ENCODE results near the gene CCDC187.
"Not testable (repeated sequence)": the region's sequence is repeated elsewhere in the genome, so short reads cannot be mapped to it uniquely, and the experiment has no call there.

The CCDC187 gene

DNA sequence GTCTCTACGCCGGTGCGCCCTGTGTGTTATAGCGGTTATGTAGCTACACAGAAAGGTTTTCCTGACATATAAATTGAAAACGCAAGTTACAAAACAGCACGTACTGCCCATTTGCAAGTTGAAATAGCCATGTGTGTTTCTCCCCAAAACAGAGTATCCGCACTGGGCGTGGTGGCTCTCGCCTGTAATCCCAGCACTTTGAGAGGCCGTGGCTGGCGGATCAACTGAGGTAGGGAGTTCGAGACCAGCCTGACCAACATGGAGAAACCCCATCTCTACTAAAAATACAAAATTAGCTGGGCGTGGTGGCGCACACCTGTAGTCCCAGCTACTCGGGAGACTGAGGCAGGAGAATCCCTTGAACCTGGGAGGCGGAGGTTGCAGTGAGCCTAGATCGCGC, 37.3 kb downstream of the CCDC187 start:
- DNase-seq (ENCODE audit: low read depth), result not testable (repeated sequence)

DNA sequence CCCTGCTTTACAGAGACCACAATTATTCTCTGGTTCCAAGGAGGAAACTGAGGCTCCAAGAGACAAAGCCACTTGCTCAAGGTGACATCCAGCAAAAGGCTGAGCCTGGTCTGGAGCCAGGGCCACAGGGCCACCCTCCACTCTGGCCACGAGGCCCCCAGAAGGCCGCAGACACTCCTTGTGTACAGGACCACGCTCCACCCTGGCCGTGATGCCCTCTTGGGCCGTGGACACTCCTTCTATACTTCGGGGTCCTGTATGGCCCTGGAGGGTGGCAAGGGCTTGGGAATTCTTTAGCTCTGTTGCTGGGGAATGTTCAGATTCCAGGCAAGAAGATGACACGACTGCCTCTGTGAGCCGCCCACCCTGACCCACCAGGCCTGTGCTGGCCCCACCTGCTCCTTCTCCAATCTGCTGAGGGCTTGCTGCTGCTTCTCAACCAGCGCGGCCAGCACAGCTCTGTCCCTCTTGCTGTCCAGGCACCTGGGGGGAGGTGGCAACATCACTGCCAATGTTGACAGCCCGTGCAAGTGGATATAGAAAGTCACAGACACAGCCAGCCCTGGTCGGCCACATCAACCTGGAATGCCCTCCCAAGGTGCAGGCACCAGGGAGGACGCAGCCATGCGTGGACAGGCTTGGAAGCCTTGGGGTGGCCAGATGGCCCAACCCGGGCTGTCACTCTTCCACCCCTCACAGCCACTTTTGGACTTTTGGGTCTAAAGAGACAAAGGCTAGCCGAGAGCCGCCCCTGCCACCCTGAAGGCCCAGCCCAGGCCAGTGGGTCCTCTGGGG, 38.1 kb downstream of the CCDC187 start:
- DNase-seq (ENCODE audit: low read depth), result no peak

DNA sequence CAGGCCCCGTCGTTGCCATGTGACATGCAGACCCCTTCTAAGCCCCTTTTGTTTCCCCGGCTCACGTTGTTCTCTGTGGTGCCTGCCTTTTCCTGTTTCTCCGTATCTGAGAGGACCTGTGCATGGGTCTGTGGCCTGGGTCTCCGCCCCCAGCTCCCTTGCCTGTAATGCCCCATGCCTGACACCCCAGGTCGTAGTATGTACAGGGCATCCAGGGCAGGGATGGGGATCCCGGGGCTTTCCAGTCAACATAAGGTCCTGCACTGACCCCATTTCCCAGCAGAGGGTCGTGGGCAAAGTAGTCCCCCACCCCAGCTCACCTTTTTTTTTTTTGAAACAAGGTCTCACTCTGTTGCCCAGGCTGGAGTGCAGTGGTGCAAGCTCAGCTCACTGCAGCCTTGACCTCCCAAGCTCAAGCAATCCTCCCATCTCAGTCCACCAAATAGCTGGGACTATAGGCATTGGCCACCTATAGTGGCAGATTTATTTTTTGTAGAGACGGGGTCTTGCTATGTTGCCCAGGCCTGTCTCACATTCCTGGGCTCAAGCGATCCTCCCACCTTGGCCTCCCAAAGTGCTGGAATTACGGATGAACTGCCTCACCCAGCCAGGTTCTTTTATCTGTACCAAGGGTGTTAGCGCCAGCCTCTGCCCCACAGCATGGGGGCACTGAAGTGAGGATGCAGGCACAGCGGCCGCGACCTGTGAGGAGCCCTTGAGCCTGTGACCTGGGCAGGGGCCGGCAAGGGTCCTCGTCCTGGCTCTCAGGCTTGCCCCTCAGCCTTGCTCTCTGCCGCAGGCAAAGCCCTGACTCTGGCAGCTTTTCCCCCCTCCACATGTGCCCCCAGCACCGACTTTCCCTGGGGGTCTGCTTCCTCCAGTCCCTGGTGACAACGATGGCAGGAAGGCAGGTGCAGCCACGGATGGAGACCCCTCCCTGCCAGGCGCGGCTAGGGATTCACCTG, 39.2 kb downstream of the CCDC187 start:
- DNase-seq (ENCODE audit: low read depth), result no peak

DNA sequence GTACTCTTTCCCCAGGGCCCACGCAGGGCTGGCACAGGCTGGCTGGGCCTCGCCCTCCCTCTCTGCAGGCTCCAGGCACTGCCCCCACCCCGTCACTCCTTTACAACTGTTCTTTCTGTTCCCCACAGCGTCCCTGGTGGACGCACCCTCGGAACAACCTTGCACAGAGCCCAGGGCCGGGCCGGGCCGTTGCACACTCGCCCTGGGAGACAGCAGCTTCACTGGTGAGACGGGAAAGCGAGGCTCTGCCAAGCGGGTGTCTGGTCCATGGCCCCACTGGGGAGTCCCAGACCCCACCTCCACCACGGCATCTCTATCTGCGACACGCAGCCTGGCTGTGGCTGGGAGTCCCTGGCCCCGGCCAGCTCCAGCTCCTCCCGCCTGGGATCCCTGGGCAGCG, 39.9 kb downstream of the CCDC187 start:
- DNase-seq (ENCODE audit: low read depth), result no peak

DNA sequence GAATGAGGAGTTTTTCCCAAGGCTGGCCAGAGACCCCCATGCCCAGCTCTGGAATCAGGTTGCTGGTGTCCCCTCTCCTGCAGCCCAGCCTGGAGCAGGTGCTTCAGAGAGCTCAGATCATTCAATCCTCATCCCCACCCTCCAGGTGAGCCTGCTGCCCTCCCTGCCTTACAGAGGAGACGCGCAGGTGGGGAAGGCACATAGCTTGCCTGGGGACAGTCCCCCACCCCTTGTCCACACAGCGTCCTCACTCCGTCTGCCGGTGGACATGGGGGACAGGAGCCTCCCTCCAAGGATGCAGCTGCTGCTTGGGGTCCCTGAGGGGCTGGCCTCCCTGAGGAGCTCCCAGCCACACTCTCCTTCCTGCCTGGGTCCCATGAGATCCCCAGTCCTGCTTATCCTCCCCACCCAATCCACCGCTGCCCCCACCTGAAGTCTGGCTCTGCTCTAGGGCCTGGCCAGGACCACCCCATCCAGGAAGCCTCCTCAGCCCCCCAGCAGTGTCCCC, 41.2 kb downstream of the CCDC187 start:
- no peak for DNase-seq (ENCODE audit: low read depth)

DNA sequence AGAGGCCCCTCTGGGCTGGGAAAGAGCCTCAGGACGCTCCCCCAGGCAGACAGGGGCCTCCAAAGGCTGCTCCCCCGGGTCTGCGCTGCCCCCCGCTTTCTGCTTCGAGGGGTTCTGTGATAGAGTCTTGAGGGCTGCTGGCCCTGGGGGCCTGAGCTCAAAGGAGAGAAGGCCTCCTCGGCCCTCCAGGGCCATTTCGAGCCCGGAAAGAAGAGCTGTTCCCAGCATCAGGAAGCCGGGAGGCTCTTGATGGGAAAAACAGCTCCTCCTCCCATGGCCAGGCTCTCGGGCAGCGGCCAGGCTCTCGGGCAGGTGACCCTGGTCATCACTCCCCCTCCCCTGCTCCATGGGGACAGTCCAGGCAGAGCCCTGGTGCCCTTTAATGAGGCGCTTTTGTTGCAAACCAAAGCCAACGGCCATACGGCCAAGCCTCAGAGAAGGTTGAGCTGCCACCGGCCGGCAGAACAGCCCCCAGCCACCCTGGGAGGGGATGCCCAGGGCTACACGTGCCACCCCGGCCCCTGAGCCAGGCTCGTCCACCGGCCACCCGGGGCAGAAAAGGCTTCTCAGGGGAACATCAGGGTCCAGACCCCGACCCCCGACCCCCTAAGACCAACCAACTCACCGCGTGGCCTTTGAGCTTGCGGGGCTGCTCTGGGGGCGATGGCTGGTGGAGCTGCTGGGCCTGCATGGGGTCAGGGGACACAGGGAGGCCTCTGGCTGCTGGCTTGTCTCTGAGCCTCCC, 42.0 kb downstream of the CCDC187 start:
- no peak for DNase-seq (ENCODE audit: low read depth)

DNA sequence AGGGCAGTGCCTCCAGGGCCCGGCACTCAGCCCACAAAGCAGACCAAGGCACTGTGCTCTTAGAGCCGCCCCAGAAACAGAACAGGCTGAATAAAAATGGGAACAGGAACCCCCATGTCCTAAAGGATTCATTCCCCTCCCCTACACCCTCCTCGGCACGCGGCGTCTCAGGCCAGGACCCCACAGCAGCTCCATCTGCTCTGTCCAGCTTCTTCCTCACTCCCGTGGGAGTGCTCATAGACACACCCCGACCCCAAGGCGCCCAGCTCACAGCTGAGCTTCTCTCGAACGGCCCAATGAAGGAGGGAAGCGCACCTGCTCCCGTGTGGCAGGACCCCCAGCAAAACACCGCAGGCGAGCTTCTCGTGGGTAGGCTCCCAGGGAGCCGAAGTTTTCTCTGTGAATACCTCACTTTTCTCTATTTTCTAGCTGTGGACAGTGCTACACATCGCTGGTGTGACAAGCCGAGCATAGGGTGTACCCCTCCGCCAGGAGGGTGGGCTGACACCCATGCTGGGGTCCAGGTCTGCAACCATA, 42.9 kb downstream of the CCDC187 start:
- DNase-seq (ENCODE audit: low read depth), result no peak

DNA sequence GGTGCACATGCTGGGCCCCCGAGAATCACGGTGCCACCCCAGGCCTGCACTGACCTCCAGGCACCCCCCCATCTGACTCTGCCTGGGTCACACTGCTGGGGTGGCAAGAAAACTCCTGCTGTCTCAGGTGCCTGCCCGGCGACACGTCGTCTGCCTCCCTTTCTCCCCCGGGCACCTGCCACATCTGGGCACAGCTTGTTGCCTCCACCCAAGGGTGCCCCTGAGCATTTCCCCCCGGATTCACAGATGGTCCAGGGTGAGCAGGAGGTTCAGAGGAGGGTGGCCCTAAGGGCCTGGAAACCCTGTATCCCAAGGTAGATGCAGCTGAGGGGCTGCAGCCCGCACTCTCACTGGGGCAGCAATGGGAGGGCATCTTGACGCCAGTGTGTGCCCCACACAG, 43.4 kb downstream of the CCDC187 start:
- no peak for DNase-seq (ENCODE audit: low read depth)

DNA sequence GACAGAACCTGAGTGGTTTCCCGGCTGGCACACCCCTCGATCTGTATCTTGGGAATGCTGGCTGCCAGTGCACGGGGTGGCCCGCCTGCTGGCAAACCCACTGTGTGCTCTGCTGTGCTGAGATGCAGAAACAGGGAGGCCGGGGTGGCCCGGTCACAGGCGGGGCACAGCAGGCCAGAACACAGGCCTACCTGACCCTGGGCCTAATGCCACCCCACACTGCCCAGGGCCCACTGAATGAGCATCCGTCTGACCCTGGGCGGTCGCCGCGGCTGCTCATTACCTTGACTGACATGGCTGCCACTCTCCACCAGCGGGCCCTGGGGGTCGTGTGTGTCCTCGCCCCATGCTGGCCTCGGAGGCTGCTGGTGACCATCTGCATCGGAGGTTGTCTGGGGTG, 44.1 kb downstream of the CCDC187 start:
- no peak for DNase-seq (ENCODE audit: low read depth)

DNA sequence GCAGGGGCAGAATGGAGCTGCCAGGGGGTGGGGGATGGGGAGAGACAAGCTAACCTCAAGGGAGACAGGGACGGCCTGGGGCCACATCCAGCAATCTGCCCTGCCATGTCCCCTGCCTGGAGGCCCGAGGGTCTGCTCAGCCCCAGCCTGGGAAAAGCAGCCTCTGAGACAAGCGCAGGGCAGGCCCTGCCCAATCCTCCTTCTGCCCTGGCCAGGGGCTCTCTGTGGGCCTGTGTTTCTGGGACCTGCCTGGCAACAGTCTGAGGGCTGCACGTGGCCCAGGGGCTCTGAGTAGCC, 44.4 kb downstream of the CCDC187 start:
- DNase-seq (ENCODE audit: low read depth), result no peak

DNA sequence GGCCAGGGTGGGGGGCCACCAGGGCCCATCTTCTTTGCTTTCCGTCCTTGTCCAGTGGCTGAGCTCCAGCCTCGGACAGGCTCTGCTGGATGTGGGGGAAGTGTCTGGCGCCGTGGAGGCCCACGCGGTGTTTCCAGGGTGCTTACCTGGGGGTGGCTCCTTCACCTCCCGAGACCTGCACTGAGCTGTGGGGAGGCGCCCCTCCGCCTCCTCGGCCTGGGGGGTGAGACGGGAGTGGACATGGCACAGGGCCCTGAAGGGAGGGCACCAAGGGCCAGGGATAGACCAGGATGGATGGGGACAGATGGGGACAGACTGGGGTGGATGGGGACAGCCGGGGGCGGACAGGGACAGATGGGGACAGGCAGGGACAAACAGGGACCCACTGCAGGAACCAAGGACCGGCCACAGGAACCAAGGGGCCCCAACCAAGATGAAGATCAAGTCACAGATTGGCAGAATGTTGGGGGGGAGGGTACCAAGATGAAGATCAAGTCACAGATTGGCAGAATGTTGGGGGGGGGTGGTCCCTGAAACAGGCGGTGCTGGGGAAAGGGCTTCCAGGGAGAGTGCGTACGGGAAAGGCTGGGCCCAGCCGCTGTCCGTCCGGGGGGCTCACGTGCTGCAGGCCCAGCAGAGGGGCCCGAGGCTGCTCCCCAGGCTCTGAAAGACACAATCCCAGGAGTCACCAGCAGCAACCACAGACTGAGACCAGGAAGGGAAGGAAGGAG, 44.9 kb downstream of the CCDC187 start:
- no peak for DNase-seq (ENCODE audit: low read depth)

DNA sequence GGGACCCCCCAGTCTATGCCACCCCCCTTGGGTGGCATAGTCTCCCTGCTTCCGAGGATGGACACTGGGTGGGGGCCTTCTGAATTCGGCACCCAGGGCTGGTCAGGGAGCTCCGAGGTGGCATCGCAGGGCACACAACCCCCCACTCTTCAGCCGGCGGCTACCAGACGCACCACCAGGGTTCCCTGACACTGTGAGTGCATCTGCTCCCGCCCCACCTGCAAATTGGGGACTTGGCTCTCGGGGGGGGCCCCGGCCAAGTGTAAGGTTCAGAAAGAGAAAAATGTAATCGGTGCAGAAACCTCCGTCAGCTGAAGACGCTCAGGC, 45.6 kb downstream of the CCDC187 start:
- DNase-seq (ENCODE audit: low read depth), result no peak

DNA sequence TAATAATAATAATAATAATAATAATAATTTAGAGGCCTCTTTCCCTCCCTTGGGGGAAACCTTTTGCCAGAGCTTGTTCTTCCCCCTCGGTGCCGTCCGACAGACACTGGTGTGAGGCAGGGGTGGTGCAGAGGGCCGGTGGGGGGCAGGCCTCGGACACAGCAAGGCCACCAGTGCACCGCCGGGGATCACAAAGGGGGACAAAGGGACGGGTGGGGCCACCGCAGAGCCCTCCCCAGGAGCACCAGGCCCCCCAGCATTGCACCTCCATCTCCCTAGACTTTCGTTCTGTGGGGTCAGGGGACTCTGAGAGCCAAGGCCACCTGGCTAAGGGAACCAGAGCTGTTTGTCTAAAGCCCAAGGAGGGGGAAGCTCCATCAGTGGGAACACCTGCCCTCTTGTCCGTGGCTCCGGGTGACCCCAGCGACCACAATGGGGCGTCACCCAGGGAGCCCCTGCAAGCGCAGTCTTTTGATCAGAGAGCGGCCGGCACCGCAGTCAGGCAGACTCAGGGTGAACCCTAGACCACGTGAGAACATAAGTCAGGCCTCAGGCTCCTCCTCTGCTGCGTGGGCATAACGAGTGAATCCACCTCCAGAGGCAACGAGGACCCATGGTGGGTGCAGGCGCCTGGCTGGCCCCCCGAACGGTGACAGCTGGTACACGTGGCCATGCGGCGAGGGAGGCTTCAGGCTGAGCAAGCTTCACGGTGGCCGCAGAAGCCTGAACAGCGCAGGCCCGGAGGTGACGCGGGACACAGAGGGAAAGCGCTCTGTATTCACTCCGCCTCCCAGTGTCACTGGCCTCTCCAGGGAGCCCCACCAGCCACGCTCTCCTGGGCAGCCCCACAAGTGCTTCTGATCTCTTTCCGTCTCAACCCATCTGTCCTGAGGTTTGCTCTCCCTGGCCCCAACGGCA, 46.3 kb downstream of the CCDC187 start:
- DNase-seq (ENCODE audit: low read depth), result no peak

DNA sequence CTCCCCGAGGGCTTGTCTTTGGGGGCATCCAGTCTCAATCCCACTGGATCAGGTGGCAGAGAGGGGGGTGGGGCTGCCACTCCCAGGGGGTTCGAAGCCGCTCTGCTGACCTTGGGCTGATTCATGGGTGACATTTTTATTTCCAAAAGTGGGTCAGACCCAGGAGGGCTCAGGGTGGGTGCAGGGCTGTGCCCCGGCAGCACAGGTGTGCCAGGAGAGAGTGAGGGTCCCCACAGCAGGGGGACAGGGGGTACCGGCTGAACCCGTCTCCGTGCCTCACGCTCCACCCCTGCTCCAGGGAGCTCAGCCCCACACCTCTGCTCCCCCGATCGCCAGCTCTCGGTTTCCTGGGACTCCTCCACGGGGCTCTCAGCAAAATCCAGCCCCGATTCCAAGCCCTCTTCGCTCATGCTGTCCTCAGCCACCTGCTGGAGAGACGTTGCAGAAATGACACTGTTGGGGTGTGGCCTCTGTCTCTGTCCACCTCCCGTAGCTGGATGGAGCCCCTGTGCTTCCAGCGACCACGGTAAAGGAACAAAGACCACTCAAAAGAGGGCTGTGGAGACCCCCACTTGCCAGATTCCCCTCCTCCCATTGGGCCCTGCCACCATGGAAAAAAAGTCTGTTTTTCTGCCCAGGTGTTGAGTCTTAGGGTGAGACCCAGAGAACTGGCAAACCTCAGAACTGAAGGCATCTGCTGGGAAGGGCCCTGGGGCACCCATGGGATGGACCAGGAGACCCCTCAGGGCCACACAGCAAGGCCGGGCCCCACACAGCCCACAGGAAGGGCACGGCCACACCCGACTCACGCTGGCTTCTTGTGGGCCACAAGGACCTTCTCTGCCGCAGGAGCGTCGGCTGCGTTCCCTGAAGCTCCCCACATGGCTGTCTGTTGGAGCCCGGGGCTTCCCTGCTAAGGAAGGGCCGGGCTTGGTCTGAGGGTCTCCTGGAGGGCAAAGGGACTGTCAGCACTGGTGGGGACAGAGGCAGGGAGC, 47.7 kb downstream of the CCDC187 start:
- DNase-seq (ENCODE audit: low read depth), result no peak

DNA sequence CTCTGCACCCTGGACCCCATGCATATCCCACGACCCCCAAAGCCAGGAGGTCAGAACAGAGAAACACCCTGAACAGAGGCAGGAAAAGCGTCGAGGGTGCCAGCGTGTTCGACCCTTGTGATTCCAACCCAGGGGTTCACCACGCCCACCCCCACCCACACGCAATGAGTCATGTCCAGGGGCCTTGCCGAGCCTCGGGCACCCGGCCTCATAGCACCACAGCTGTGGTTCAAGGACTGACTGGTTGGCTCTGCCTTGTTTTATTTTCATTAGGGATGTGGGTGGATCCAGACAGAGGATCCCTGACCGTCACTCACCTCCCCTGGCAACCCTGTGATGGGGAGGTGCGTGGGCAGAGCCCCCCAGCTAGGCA, 48.7 kb downstream of the CCDC187 start:
- no peak for DNase-seq (ENCODE audit: low read depth)

DNA sequence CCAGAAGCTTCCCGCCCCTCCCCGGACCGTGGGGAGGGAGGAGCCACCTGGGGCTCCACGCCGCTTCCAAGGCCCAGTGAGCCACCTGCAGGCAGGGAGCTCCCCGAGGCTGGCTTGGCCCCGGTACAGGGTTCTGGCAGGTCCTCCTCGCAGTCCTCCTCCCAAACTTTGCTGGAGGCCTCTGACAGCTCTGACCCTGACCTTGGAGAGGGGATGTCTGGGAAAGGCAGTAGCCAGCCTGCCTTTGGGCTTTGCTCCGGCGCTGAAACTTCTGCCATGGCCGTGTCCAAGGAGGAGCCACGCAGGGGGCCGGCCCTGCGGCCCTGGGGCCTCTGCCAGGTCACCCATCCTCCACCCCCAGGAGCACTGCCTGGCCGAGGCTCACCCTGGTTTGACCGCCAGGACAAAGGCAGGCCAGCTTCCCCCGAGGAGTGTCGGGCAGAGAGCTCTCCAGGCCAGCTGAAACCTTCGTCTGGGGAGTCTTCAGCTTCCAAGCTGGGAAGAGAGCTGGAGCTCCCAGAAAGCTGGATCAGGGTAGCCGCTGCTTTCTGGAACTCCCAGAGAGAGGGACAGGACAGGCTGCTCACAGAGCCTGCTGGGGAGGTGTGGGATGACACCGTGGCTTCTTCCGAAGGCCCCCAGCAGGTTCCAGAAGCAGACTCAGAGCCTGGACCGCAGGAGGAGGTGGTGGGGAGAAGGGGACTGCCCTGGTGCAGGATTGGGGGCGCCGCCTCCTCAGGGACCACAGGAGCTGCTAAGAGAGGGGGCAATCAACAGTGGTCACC, 49.3 kb downstream of the CCDC187 start:
- DNase-seq (ENCODE audit: low read depth), result no peak

DNA sequence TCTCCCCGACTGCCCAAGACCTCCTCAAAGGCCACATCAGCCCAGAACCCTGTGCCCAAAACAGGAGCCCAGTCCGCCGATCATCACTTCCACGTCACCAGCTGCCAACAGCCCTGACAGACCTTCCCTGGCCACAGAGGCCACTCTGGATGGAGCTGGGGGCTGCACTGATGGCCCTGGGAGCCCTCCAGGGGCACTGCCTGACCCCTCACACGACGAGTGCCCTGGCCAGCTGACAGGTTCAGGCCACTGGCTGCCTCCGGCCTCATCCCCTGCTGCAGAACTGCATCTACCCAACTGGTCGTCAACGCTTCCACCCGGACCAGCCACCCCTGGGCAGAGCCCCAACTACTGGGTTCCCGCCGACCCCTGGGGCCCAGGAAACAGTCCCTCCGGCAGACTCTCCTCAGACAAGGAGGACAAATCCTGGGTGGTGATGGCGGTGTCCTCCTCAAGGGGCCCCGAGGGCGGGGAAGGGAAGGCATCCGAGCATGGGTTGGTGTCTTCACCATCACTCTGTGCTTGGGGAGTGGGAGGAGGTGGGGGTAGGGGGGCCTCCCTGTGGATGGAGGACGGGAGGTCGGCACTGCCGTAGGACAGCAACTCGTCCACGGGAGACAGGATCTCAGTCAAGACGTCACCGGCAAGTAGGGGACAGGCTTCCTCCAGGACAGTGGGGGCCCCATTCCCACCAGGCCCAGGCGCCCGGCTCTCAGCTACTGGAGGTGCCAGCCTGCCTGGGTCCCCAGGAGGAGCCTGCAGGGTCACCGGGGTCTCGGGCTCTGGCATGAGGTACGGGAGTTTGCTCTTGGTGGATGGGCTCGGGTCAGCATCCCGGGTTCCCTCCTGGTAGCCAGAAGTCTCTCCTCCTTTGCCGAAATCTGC, 50.4 kb downstream of the CCDC187 start:
- DNase-seq (ENCODE audit: low read depth), result no peak

DNA sequence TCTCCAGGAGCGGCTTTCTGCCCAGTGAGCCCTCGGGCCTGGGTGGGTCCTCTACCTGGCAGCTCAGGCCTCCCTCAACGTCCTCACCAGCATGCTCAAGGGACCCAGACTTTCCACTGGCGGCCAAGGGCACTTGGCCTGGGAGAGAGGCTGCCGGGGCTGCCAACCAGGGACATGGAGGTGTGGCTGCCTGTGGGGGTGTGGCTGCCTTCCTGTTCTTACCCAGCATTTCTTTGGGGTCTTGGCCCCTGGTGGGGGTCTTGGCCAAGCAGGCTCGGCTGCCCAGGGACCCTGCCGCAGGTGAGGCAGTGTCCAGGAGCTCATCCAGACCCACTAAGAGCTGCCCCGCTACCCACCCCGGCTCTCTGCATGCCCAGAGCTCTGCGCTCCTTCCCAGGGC, 51.0 kb downstream of the CCDC187 start:
- no peak for DNase-seq (ENCODE audit: low read depth)
